Coronary artery (tissue), 2 donors: ENCODE measurements around the gene DPP10.

ENCODE experiments used
- DNase-seq: peaks from one replicate; pipeline ENCODE4 v3.0.0-alpha.2; 2017; ENCODE audit warnings: low spot score
- H3K27ac ChIP-seq, 2 donors: fragments of 200-600 bp; sonication (generic); one replicate each; pipeline ENCODE4 v1.5.1; 2016 to 2019
- H3K4me3 ChIP-seq: fragments of 200-600 bp; sonication (generic); 2 replicates; pipeline ENCODE4 v1.5.1; 2016; ENCODE audit warnings: mild to moderate bottlenecking, moderate library complexity
- CTCF ChIP-seq: fragments of 200-600 bp; sonication (generic); IDR thresholded peaks from one replicate; pipeline ENCODE4 v1.5.1; 2019; ENCODE audit warnings: antibody characterized with exemption

DPP10 gene

GRCh38 chr2:114426756-114427155 is 15.7 kb upstream of the DPP10 start:
- no peak for DNase-seq
- no peak for TF ChIP-seq CTCF
- H3K4me3 ChIP-seq: no peak overlapping the region
- peak overlapping the region; percentile 65 to 68 for H3K27ac ChIP-seq

GRCh38 chr2:114436329-114436728 is 6.1 kb upstream of the DPP10 start:
- no peak for DNase-seq
- TF ChIP-seq CTCF: no peak
- Histone ChIP-seq H3K4me3 (no peak overlapping the region), H3K27ac (no peak overlapping the region)

GRCh38 chr2:114446571-114446970 is 4.1 kb downstream of the DPP10 start:
- H3K27ac ChIP-seq: no peak overlapping the region
- no peak overlapping the region for H3K4me3 ChIP-seq
- DNase-seq: no peak
- TF ChIP-seq CTCF: no peak

GRCh38 chr2:114450639-114451038 is 8.2 kb downstream of the DPP10 start:
- no peak for DNase-seq
- Histone ChIP-seq H3K4me3 (no peak overlapping the region), H3K27ac (no peak overlapping the region)
- no peak for TF ChIP-seq CTCF

- no peak for DNase-seq
- no peak for TF ChIP-seq CTCF
- H3K4me3 ChIP-seq: no peak overlapping the region
- no peak overlapping the region for H3K27ac ChIP-seq
Measured at GRCh38 chr2:114456566-114456965, 14.1 kb downstream of the DPP10 start.

- no peak overlapping the region for H3K27ac ChIP-seq
- DNase-seq: no peak
- no peak overlapping the region for H3K4me3 ChIP-seq
- no peak for TF ChIP-seq CTCF
Measured at GRCh38 chr2:114457956-114458355, 15.5 kb downstream of the DPP10 start.

GRCh38 chr2:114461116-114461515 is 18.7 kb downstream of the DPP10 start:
- no peak overlapping the region for H3K27ac ChIP-seq
- no peak for DNase-seq
- no peak for TF ChIP-seq CTCF
- no peak overlapping the region for H3K4me3 ChIP-seq
